GM18502 (cell line): ENCODE data around the gene SRCAP.

Source experiments
- ATAC-seq: cut with Tn5 transposase; IDR thresholded peaks from one replicate; pipeline ENCODE4 v1.9.1; 2021; ENCODE audit warnings: mild to moderate bottlenecking; ENCODE audit not compliant: unreplicated experiment, poor library complexity

SRCAP gene

GRCh38 chr16:30786115-30786935 is 87.4 kb downstream of the SRCAP start:
- ATAC-seq: no peak

DNA sequence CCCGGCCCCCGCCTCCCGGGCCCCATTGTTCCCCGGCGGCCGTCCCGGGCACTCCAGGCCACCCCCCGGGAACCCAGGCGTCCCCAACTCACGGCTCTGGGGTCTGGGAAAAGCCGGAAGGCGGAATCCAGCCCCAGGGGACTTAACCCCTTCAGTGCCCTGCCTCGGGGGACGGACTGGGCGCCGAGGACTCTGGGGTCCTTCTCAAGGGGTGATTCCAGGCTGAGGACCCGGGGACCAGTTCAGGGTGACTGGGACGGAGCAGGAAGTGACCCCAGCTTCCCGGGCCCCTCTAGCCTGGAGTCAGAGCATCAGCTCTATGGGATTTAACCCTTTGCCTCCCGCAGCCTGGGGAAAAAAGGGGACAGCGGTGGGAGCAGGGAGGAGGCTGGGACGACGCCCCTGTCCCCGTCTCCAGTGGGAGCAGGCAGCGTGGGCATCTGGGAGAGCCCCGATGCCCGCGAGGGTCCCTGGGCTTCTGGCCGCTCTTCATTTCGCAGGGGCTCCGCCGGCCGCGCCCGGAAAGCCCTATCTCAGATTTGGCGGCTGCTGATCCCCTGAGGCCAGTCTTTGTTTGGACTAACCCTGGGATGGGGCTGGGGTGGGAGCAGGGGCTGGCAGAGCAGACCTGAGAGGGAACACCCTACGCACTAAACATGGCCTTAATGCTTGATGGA is 88.1 kb downstream of the SRCAP start, which contains the start of gene ZNF629:
TSS of gene ZNF629 (minus strand) at position 270 of the 677 bp plus-strand sequence. CDS start 2,723 bp downstream, outside the sequence.
- no peak for ATAC-seq

- ATAC-seq: no peak
These were observed 88.8 kb downstream of the SRCAP start for GRCh38 chr16:30787613-30788378.
